ENCODE results near the gene KIAA1614.

DNA sequence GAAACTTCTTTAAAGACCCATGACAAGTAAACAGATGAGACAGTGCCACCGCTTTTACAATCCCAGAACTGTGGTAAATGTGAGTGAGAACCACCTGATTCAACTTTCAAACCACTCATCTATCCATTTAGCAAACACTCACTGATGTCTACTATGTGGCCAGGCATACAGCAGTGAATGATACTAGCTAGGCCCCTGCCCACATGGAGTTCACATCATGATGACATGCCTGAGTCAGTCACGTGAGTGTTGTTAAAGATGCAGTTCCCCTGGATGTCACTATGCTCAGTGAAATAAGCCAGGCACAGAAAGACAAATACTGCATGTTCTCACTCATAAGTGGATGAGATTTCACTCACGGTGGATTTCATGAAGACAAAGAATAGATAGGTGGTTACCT is 81.6 kb downstream of the KIAA1614 start:
- TF ChIP-seq EZH2 (IDR thresholded peaks at IDR 0.05), result no peak
- no peak for TF ChIP-seq CTCF (IDR thresholded peaks at IDR 0.05)

Data from neural progenitor cell (in vitro differentiated cells).